ENCODE measurements around the gene COPRS.

The COPRS gene, protein sequence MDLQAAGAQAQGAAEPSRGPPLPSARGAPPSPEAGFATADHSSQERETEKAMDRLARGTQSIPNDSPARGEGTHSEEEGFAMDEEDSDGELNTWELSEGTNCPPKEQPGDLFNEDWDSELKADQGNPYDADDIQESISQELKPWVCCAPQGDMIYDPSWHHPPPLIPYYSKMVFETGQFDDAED

DNA sequence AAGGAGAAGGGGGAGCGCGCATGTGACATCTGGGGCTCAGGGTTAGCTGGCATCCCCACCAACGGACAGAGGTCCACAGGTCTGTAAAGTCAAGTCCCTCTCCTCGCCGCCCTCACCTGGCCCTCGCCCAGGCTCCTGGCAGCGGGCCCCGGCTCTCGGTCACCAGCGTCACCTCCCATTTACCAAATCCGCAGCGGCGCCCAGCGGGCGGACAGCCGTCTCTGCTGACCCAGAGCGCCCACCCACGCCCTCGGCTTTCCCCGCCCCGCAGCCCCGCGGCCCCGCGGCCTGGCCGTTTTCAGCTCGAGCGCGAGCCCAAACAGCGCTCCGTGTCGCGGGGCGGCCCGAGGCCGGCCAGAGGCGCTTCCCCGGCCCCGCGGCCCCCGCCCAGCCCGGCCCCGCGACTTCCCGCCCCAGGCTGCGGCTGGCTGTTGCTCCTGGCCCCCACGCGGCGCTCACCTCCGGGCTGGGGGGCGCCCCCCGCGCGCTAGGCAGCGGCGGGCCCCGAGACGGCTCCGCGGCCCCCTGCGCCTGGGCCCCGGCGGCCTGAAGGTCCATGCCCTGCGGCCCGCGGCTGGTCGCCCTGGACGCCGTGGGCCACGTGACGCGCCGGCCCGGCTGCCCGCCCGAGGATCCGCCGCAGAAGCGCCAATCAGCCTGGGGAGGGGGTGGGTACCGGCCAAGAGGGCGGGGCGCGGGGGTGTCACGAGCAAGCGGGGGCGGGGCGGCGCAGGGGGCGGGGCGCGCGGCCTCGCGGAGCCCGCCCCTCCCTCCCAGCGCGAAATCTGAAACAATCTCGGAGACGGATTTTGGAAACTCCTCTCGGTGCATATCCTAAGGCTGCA is at the start of gene COPRS:
TSS of gene COPRS (minus strand) at position 603 of the 845 bp plus-strand sequence. CDS start at position 558, 45 bp downstream.
- DNase-seq = peak; percentile 67

DNA sequence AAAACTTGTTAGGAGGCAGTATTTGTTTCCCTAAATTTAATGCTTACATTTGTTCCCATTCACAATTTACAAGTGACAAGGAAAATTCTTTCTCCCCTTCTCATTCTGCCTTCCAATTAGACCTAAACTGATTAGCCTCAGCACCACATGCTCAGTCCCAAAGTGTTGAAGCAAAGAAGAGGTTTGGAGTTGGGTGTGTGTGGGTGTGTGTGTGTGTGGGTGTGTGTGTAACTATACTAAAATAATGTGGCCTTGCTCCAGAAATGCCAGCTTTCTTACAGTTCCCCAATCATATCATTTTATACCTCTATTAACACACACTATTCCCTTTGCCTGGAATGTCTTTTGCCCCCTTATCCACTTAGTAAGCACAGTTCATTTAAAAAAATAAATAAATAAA is 49.3 kb upstream of the COPRS start:
- no peak for DNase-seq

DNA sequence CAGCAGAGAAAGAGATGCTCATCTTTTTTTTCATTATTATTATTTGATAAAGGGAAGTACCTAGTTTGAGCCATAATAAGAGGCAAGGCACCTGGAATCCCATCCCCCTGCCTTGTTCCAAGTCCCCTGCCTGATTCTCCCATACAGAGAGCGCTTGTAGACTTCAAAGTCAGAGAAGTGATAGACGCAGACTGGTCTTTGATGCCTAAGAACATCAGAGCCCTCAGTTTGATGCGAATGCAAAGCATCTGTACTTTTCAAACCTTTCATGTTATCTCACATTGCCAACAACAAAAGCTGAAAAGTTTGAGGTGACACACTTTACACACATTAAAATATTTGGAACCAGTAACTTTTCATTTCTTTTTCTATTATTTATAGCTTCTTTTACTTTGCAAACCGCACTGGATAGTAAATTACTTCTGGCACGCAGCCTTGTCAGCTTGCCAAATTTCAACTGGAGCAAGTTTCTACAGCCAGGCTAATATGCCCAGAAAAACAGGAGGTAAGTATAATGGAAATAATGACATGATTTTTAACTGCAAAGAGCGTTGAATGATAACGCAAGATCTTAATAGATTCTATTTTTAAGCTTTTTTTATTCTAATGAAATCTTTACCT is 48.4 kb upstream of the COPRS start:
- no peak for DNase-seq

DNA sequence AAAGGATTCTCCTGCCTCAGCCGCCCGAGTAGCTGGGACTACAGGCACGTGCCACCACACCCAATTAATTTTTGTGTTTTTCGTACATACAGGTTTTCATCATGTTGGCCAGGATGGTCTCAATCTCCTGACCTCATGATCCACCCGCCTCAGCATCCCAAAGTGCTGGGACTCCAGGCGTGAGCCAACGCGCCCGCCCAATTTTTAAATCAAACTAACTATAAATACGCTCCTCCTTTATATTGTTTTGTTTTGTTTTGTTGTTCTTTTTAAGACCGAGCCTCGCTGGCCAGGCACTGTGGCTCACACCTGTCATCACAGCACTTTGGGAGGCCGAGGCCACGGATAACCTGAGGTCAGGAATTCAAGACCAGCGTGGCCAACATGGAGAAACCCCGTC is 44.4 kb upstream of the COPRS start:
- no peak for DNase-seq

DNA sequence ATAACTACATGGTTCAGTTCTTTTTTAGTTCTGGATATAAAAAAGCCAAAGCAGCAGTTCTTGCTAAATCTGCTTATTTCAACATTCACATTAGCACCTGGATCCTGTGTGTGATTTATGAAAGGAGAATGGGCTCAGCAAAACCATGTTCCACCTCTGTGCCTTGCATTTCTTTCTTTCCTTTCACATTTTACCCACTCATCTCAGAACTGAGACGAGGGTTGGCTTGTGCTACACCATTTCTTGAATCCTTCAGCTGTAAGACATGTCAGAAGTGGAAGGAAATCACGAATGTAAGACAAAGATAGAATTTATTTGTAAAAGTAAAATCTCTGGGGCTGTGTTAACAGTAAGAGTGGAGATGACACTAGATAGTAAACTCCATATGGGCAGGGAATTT is 43.6 kb upstream of the COPRS start:
- no peak for DNase-seq

DNA sequence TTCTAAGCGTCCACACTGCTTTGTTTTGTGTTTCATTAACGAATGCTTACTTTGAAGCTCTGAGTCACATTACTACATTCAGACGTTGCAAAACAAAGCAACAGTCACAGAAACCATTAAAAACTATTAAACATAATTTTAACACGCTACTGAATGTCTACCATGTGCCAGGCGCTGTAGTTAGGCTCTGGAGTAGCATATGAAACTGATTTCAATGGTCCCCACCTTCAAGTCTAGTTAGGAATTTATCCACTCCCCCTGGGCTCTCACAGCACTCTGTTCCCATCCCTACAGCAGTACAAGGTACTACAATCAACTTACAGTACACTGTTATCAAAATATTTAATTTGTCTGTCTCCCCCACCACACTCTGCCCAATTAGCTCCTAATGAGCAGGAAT is 41.8 kb upstream of the COPRS start:
- DNase-seq = no peak

DNA sequence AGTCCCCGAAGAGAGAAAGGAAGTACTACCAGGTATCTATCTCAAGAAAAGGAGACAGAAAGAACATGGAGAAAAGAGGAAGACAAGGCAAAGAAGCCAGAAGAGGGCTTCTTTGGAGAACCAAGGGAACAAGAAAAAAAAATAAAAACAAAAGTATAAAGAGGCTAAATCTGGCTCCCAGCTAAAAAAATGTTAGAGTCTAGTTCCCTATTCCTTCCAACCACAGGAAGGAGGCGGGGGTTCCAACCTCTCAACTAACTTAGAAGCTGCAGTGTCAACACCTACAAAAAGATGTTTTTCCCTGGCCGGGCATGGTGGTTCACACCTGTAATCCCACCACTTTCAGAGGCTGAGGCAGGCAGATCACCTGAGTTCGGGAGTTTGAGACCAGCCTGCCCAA is 29.1 kb upstream of the COPRS start:
- DNase-seq = no peak

DNA sequence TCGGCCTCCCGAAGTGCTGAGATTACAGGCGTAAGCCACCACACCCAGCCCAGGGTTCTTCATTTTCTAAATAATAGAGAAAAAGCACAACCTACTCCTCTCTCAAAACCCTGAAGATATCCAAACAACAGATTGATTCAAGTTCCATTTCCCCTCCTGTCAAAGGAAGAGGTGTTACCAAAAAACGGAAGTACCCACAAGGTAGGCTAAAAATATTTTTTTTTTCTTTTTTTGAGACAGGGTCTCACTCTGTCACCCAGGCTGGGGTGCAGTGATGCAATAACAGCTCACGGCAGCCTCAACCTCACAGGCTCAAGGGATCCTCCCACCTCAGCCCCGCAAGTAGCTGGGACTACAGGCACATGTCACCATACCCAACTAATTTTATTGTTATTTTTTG is 23.5 kb upstream of the COPRS start:
- DNase-seq = no peak

DNA sequence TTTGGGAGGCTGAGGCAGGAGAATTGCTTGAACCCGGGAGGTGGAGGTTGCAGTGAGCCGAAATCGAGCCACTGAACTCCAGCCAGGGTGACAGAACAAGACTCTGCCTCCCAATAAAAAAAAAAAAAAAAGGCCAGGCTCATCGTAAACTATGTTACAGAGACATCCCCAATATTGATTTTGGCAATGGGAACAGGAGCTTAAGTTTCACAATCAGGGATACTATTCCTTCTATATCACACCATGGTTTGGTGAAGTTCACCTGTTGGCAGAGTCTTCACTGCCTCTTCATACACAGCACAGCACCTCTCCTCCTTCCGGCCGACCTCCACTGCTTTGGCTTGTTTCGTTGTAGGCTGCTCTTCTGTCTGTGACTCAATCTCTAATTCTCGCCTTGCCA is 21.3 kb upstream of the COPRS start:
- no peak for DNase-seq

DNA sequence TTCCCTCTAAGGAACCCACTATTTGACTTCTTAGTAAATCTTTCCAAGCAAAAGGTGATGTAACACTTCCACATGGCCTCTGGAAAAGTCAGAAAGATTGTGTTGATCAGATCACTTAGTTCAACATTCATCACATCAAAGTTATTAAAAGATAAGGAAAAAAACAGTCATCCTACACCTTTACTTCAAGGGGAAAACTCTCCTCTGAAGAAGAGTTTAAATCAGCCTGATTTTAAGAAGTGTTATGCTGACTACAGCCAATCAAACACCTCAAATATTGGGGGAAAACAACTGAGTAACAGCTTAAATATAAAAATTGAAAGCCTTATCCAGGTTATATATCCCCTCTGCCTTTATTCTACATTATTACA is 19.6 kb upstream of the COPRS start:
- no peak for DNase-seq

DNA sequence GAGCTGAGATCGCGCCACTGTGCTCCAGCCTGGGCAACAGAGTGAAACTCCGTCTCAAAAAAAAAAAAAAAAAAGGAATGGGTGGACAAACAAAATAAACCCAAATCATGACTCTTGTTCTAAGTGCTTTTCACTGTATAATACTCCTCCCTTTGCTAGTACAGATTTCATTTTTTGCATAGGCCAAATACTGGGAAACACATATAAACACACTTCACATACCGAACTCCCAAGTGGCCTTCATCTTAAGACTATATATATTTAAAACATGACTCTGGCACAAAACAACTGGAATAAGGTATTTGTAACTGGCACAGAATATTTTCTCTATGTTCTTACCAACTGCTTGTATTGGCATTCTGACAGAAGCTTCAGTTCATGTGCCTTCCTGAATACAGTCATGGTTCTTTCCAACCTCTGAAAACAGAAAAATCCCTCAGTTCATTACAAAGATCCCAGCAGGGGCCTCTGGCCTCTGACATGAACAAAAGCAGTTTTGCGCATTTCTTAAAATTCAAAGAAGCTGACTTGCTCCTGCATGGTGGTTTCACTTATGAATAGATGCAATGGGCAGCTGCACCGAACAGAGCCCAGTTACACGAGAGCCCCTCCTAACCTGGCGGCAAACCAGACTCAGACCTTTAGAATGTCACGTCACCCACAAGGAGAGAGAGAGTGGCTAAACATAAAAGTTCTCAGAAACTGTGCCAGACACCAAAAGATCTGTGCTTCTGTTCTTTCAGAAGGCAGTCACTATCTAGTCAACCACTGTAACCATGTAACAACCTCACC is 19.1 kb upstream of the COPRS start:
- DNase-seq = no peak

DNA sequence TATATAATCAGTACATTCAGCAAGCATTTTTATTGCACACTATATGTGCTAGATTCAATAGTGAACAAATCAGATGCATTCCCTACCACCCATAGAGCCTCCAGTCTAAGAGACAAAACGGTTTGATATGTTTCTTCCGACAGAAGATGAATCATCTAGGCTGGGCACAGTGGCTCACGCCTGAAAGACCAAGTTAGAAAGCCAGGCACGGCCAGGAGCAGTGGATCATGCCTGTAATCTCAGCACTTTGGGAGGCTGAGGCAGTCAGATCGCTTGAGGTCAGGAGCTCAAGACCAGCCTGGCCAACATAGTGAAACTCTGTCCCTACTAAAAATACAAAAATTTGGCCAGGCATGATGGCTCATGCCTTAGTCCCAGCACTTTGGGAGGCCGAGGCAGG is 18.3 kb upstream of the COPRS start:
- DNase-seq = no peak

DNA sequence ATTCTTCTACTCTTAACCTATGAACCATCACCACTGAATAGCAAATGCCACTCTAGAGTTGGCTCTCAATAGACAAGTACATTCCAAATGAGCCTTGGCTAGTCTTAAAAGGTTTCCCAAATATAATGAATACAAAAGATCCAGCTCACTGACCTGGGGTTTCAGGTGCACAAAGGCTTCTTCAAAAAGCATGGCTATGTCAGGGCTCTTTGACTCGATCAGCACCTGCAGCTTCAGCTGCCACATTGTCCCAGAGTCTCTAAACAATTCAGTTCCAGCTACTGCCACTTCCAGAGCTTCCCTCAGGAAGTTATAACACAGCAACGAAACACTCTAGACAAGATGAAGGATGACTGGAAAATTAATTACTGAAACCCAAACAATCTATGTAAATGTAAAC is 16.0 kb upstream of the COPRS start:
- no peak for DNase-seq

DNA sequence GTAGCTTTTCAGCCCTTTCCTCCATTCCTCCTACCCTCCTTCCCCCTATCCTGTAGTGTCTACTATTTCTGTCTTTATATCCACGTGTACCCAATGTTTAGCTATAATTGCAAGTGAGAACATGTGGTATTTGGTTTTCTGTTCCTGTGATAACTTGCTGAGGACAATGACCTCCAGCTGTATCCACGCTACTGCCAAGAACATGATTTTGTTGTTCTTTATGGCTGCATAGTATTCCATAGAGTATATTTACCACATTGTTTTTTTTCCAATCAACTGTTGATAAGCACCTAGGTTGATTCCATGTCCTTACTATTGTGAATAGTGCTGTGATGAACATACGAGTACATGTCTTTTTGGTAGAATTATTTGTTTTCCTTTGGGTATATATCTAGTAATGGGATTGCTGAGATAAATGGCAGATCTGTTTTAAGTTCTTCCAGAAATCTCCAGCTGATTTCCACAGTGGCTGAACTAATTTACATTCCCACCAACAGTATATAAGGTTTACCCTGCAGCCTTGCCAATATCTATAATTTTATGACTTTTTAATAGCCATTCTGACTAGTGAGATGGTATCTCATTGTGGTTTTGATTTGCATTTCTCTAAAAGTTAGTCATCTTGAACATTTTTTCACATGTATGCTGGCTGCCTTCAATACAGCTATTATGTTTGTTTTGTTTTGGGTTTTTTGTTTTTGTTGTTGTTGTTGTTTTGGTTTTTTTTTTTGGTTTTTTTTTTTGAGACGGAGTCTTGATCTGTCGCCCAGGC is 10.9 kb upstream of the COPRS start:
- DNase-seq = no peak

DNA sequence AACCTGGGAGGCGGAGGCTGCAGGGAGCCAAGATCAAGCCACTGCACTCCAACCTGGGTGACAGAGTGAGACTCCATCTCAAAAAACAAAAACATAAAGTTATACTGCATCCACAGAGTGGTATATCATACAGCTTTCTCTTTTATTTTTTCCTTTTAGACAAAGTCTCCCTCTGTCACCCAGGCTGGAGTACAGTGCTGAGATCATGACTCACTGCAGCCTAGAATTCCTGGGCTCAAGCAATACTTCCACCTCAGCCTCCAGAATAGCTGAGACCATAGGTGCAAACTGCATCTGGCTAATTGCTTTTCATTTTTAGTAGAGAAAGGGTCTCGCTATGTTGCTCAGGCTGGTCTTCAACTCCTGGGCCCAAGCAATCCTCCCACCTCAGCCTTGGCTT is 10.0 kb upstream of the COPRS start:
- no peak for DNase-seq

DNA sequence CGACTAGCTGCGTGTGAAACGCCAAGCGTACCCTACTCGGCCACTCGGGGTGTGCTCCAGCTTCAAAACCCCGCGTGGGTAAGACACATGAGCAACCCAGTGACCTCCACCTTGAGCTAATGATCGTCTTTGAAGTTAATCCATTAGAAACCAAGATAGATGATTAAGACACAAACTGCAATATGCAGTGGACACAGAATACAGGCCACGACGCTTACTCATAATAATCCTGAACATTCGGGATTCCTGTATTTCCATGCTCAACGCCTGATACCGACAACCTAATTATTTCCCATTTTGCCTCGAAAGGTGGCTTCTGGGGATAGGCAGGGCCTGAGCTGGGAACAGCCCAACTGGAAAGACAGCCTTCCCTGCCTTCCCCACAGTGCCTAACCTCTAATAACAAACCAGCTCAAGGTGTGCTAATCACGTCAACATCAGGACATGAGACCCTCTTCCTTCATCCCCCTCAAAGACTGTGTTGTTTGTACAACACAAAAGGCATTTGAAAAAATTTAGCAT is 504 bp upstream of the COPRS start:
- DNase-seq = no peak

DNA sequence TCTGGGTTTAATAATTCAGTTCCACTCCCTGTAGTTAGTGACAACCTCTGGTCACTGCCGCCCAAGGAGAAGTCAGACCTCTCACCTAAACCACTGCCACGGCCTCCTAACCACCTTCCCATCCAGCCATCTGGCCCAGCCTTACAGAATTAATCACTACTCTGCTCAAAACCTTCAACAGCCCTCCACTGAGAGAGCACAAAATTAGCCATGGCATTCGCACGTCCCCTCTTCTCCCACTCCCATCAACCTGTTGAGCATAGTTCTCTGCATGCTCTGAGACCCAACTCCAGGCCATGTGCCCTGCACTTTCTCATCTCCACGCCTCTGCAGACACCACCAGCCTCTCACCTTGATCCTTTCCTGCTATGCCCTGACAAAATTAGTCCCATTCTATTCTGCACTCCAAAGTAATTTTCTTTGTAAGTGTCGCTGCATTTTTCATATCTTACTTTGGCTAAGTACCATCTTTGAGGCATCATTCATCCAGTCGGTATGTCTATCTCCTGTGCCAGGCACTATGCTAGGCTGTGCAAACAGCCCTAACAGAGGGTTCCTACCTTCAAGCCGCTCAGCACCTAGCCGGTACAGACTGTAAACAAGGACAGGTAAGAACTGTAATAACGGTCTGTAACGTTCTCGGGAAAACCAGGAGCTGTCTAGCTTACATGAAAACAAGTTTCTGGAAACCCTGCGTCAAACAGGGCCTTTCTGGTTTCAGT is 963 bp downstream of the COPRS start:
- DNase-seq = no peak

DNA sequence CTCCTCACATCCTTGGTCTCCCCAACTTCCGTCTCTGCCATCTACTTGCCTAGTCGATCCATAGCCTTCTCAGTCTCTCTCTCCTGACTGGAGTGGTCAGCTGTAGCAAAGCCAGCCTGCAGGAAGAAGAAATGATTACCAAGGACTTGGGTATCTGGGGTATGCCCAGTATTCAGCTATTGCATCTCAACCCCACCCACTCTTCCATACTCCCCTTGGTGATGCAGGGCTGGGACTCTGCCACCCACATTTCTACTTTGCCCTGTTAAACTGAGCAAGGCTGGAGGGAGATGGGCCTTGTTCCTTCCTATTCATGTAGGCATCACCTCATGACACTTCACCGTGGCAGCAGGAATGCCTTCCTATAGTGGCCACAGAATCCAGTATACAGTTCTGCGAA is 2.3 kb downstream of the COPRS start:
- DNase-seq = no peak

DNA sequence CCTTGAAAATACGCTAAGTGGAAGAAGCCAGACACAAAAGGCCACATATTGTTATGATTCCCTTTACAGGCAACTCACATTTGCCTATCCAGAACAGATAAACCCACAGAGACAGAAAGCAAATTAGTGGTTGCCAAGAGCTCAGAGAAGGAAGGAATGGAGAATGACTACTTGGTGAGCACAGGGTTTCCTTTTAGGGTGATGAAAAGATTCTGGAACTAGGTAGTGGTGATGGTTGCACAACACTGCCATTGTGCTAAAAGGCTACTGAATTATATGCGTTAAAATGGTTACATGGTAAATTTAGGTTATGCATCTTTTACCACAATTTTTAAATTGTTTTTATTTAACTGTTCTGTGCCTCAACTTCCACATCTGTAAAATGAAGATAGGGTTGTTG is 4.4 kb downstream of the COPRS start:
- DNase-seq = no peak

DNA sequence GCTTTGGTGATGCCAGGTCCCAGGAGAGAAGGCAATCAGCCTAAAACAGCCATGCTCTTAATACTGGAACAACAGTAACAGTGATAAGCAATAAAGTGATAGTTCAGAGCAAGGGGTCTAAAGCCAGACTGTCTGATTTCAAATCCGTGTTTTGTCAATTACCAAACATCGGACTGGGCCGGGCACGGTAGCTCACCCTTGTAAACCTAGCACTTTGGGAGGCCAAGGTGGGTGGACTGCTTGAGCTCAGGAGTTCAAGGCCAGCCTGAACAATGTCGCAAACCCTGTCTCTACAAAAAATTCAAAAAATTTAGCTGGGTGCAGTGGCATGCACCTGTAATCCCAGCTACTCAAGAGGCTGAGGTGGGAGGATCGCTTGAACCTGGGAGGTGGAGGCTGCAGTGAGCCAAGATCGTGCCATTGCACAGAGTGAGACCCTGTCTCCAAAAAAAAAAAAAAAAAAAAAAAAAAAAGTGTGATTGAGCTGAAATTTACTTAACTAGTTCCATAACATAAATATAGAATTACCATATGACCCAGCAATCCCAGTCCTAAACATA is 5.1 kb downstream of the COPRS start:
- no peak for DNase-seq

DNA sequence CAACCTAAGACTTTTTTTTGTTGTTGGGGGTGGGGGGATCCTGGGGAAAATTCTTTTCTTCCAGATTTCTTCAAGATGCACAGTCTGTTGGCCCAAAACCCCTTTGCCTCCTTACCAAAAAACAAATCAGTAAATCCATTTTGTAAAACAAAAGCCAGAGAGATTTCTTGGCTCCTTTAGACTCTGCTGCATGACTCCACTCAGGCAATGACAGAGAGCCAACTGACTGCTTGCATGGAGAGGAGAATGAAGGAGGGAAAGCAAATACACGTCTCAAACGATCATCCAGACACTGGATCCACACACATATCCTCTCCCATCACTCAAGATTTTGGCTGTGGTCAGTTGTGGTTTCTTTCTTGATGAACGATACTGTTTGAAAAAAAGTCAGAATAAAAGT is 13.8 kb downstream of the COPRS start:
- DNase-seq = no peak
